Measurements from ENCODE around the gene DLEC1.

DLEC1 gene

GRCh38 chr3:38008191-38008701, 30.8 kb upstream of the DLEC1 start:
- H3K18ac ChIP-seq (ENCODE audit: low read length) = no peak overlapping the region
- peaks cover 41 to 80% of the 10 kb centered on the region in 2 donors for H3K36me3 ChIP-seq (replicated peaks in 1 of 2; ENCODE audit: control insufficient read depth in 2 of 2, insufficient read depth in 2 of 2, low read length in 2 of 2)
- no peaks in the 10 kb centered on the region for H3K27me3 ChIP-seq (ENCODE audit: control insufficient read depth in 3 of 3, insufficient read depth in 3 of 3, low read depth in 1 of 3, low read length in 3 of 3)
- H3K27ac ChIP-seq (replicated peaks; ENCODE audit: low read length) = no peak overlapping the region
- no peak overlapping the region for H2AK5ac ChIP-seq (ENCODE audit: low read depth, low read length)
- H3K23ac ChIP-seq (ENCODE audit: low read depth, low read length, poor library complexity) = no peak overlapping the region
- H2BK12ac ChIP-seq (ENCODE audit: low read length) = no peak overlapping the region
- H2BK120ac ChIP-seq (ENCODE audit: low read depth, low read length) = no peak overlapping the region
- no peaks in the 10 kb centered on the region for H3K9me3 ChIP-seq (replicated peaks in 1 of 2; ENCODE audit: control insufficient read depth in 2 of 2, insufficient read depth in 1 of 2, low read depth in 1 of 2, low read length in 2 of 2)
- no peak overlapping the region for H3K4me2 ChIP-seq (ENCODE audit: insufficient read depth, low read length, poor library complexity, severe bottlenecking)
- no peak overlapping the region for H3K4me3 ChIP-seq (ENCODE audit: low read length in 2 of 2)
- WGBS, 2 donors (ENCODE audit: extremely low coverage in 2 of 2, insufficient read length in 2 of 2, insufficient replicate concordance in 1 of 2) = no CpG with 5 or more reads among the region's 19 CpGs
- peak overlapping the region; percentile 52 for H4K8ac ChIP-seq (ENCODE audit: low read depth, low read length)
- H3K4ac ChIP-seq (ENCODE audit: low read length) = no peak overlapping the region
- peaks cover 8 to 10% of the 10 kb centered on the region in 2 donors for H3K4me1 ChIP-seq (ENCODE audit: control insufficient read depth in 2 of 2, insufficient read depth in 1 of 2, low read depth in 1 of 2, low read length in 2 of 2)
- DNase-seq (ENCODE audit: low spot score) = no peak
- no peak overlapping the region for H3K14ac ChIP-seq (ENCODE audit: low read length)
- no peak overlapping the region for H2AFZ ChIP-seq (ENCODE audit: low read length)
- no peaks in the 10 kb centered on the region for H3K79me1 ChIP-seq (ENCODE audit: low read depth, low read length)
- no peak overlapping the region for H3K9ac ChIP-seq (ENCODE audit: low read depth, low read length, poor library complexity)
- H2BK15ac ChIP-seq (ENCODE audit: low read length) = no peak overlapping the region
- H4K91ac ChIP-seq (ENCODE audit: low read depth, low read length, poor library complexity) = no peak overlapping the region
- no peak overlapping the region for H2BK5ac ChIP-seq (ENCODE audit: low read length)

- H3K4ac ChIP-seq (ENCODE audit: low read length) = no peak overlapping the region
- H4K91ac ChIP-seq (ENCODE audit: low read depth, low read length, poor library complexity) = no peak overlapping the region
- H3K4me2 ChIP-seq (ENCODE audit: insufficient read depth, low read length, poor library complexity, severe bottlenecking) = no peak overlapping the region
- no peak for DNase-seq (ENCODE audit: low spot score)
- H3K23ac ChIP-seq (ENCODE audit: low read depth, low read length, poor library complexity) = no peak overlapping the region
- H3K18ac ChIP-seq (ENCODE audit: low read length) = no peak overlapping the region
- no peak overlapping the region for H4K8ac ChIP-seq (ENCODE audit: low read depth, low read length)
- H2BK120ac ChIP-seq (ENCODE audit: low read depth, low read length) = no peak overlapping the region
- WGBS, 2 donors (ENCODE audit: extremely low coverage in 2 of 2, insufficient read length in 2 of 2, insufficient replicate concordance in 1 of 2) = no CpG with 5 or more reads among the region's 16 CpGs
- no peak overlapping the region for H3K4me3 ChIP-seq (ENCODE audit: low read length in 2 of 2)
- no peaks in the 10 kb centered on the region for H3K27me3 ChIP-seq (ENCODE audit: control insufficient read depth in 3 of 3, insufficient read depth in 3 of 3, low read depth in 1 of 3, low read length in 3 of 3)
- no peaks in the 10 kb centered on the region for H3K79me1 ChIP-seq (ENCODE audit: low read depth, low read length)
- no peak overlapping the region for H3K14ac ChIP-seq (ENCODE audit: low read length)
- peaks cover 43 to 88% of the 10 kb centered on the region in 2 donors for H3K36me3 ChIP-seq (replicated peaks in 1 of 2; ENCODE audit: control insufficient read depth in 2 of 2, insufficient read depth in 2 of 2, low read length in 2 of 2)
- no peak overlapping the region for H2BK5ac ChIP-seq (ENCODE audit: low read length)
- H2AK5ac ChIP-seq (ENCODE audit: low read depth, low read length) = no peak overlapping the region
- no peak overlapping the region for H2BK15ac ChIP-seq (ENCODE audit: low read length)
- H3K27ac ChIP-seq (replicated peaks; ENCODE audit: low read length) = no peak overlapping the region
- no peak overlapping the region for H2BK12ac ChIP-seq (ENCODE audit: low read length)
- no peak overlapping the region for H3K9ac ChIP-seq (ENCODE audit: low read depth, low read length, poor library complexity)
- H3K9me3 ChIP-seq (replicated peaks in 1 of 2; ENCODE audit: control insufficient read depth in 2 of 2, insufficient read depth in 1 of 2, low read depth in 1 of 2, low read length in 2 of 2) = no peaks in the 10 kb centered on the region
- H3K4me1 ChIP-seq (ENCODE audit: control insufficient read depth in 2 of 2, insufficient read depth in 1 of 2, low read depth in 1 of 2, low read length in 2 of 2) = peaks cover 8% of the 10 kb centered on the region in 2 donors
- no peak overlapping the region for H2AFZ ChIP-seq (ENCODE audit: low read length)
Measured at GRCh38 chr3:38008971-38009580, 29.9 kb upstream of the DLEC1 start.

- Histone ChIP-seq H3K4me2 (ENCODE audit: insufficient read depth, low read length, poor library complexity, severe bottlenecking) (no peak overlapping the region), H3K18ac (ENCODE audit: low read length) (peak overlapping the region; percentile 8), H3K36me3 (replicated peaks in 1 of 2; ENCODE audit: control insufficient read depth in 2 of 2, insufficient read depth in 2 of 2, low read length in 2 of 2) (peaks cover 44 to 95% of the 10 kb centered on the region in 2 donors), H2AFZ (ENCODE audit: low read length) (no peak overlapping the region), H3K27me3 (ENCODE audit: control insufficient read depth in 3 of 3, insufficient read depth in 3 of 3, low read depth in 1 of 3, low read length in 3 of 3) (no peaks in the 10 kb centered on the region), H3K14ac (ENCODE audit: low read length) (no peak overlapping the region), H4K8ac (ENCODE audit: low read depth, low read length) (no peak overlapping the region), H3K23ac (ENCODE audit: low read depth, low read length, poor library complexity) (peak overlapping the region; percentile 73), H3K27ac (replicated peaks; ENCODE audit: low read length) (no peak overlapping the region), H3K9me3 (replicated peaks in 1 of 2; ENCODE audit: control insufficient read depth in 2 of 2, insufficient read depth in 1 of 2, low read depth in 1 of 2, low read length in 2 of 2) (no peaks in the 10 kb centered on the region), H3K9ac (ENCODE audit: low read depth, low read length, poor library complexity) (peak overlapping the region; percentile 44), H2AK5ac (ENCODE audit: low read depth, low read length) (no peak overlapping the region), H2BK12ac (ENCODE audit: low read length) (no peak overlapping the region), H2BK5ac (ENCODE audit: low read length) (no peak overlapping the region), H4K91ac (ENCODE audit: low read depth, low read length, poor library complexity) (no peak overlapping the region), H3K4ac (ENCODE audit: low read length) (no peak overlapping the region), H3K4me3 (ENCODE audit: low read length in 2 of 2) (no peak overlapping the region), H3K79me1 (ENCODE audit: low read depth, low read length) (no peaks in the 10 kb centered on the region), H2BK120ac (ENCODE audit: low read depth, low read length) (no peak overlapping the region), H2BK15ac (ENCODE audit: low read length) (no peak overlapping the region), H3K4me1 (ENCODE audit: control insufficient read depth in 2 of 2, insufficient read depth in 1 of 2, low read depth in 1 of 2, low read length in 2 of 2) (peaks cover 2 to 3% of the 10 kb centered on the region in 2 donors)
- no peak for DNase-seq (ENCODE audit: low spot score)
- no CpG with 5 or more reads among the region's 27 CpGs for WGBS, 2 donors (ENCODE audit: extremely low coverage in 2 of 2, insufficient read length in 2 of 2, insufficient replicate concordance in 1 of 2)
Measured at GRCh38 chr3:38009807-38010591, 29.0 kb upstream of the DLEC1 start.

DNA sequence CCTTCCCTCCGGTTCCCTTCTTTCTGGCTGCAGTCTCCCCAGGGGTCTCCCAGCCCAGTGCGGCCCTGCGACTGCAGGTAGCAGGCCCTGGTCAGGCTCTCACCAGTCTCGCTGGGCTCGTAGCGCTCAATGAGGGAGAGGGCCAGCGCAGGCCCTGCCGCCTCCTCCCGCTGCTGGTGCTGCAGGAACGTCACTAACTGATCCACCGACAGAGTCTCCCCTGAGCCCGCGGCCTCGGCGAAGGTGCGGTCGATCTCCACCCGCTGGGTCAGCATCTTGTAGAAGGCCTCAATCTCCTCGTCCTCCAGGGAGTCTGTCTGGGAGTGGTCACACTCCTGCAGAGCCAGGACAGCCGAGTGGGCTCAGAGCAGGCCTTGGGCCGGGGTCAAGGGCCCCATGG, 27.9 kb upstream of the DLEC1 start:
- Histone ChIP-seq H3K4me3 (ENCODE audit: low read length in 2 of 2) (no peak overlapping the region), H4K91ac (ENCODE audit: low read depth, low read length, poor library complexity) (no peak overlapping the region), H3K9me3 (replicated peaks in 1 of 2; ENCODE audit: control insufficient read depth in 2 of 2, insufficient read depth in 1 of 2, low read depth in 1 of 2, low read length in 2 of 2) (peaks cover 2 to 5% of the 10 kb centered on the region in 2 donors), H3K27me3 (ENCODE audit: control insufficient read depth in 3 of 3, insufficient read depth in 3 of 3, low read depth in 1 of 3, low read length in 3 of 3) (no peaks in the 10 kb centered on the region), H3K4me2 (ENCODE audit: insufficient read depth, low read length, poor library complexity, severe bottlenecking) (no peak overlapping the region), H3K27ac (replicated peaks; ENCODE audit: low read length) (no peak overlapping the region), H3K79me1 (ENCODE audit: low read depth, low read length) (no peaks in the 10 kb centered on the region), H3K9ac (ENCODE audit: low read depth, low read length, poor library complexity) (peak overlapping the region; percentile 44), H3K36me3 (replicated peaks in 1 of 2; ENCODE audit: control insufficient read depth in 2 of 2, insufficient read depth in 2 of 2, low read length in 2 of 2) (peaks cover 48 to 97% of the 10 kb centered on the region in 2 donors), H2AK5ac (ENCODE audit: low read depth, low read length) (no peak overlapping the region), H2BK12ac (ENCODE audit: low read length) (peak overlapping the region; percentile 58), H3K4ac (ENCODE audit: low read length) (no peak overlapping the region), H3K23ac (ENCODE audit: low read depth, low read length, poor library complexity) (peak overlapping the region; percentile 43), H3K4me1 (ENCODE audit: control insufficient read depth in 2 of 2, insufficient read depth in 1 of 2, low read depth in 1 of 2, low read length in 2 of 2) (no peaks in the 10 kb centered on the region), H2BK5ac (ENCODE audit: low read length) (no peak overlapping the region), H2BK120ac (ENCODE audit: low read depth, low read length) (peak overlapping the region; percentile 18), H4K8ac (ENCODE audit: low read depth, low read length) (no peak overlapping the region), H2AFZ (ENCODE audit: low read length) (no peak overlapping the region), H3K18ac (ENCODE audit: low read length) (no peak overlapping the region), H3K14ac (ENCODE audit: low read length) (no peak overlapping the region), H2BK15ac (ENCODE audit: low read length) (no peak overlapping the region)
- DNase-seq (ENCODE audit: low spot score) = no peak
- no CpG with 5 or more reads among the region's 21 CpGs for WGBS, 2 donors (ENCODE audit: extremely low coverage in 2 of 2, insufficient read length in 2 of 2, insufficient replicate concordance in 1 of 2)

Measured in neuronal stem cell (in vitro differentiated cells).